Immature natural killer cell (primary cell): ENCODE measurements around the gene FBP2. TPM values are rescaled to one million over a fixed set of nuclear protein-coding genes. Genes with fewer than 3 reads are reported as not detected.
A peak's percentile ranks its signal among the peaks of the same experiment; 100 is the strongest.
"Not testable (repeated sequence)": the region's sequence is repeated elsewhere in the genome, so short reads cannot be mapped to it uniquely, and the experiment has no call there.

ENCODE experiments used
- DNase-seq, 3 donors: peaks; one replicate each; pipeline ENCODE4 v3.0.0; 2022; ENCODE audit warnings: mixed read lengths in 1 of 3
- H3K27ac Mint-ChIP-seq, 6 donors: one replicate each; pipeline ENCODE4 v1.8.0; 2020; ENCODE audit warnings: mixed read lengths in 6 of 6, mild to moderate bottlenecking in 5 of 6, inconsistent platforms in 4 of 6, moderate library complexity in 3 of 6
- H3K27me3 Mint-ChIP-seq, 3 donors: one replicate each; pipeline ENCODE4 v1.8.0; 2020 to 2021; ENCODE audit warnings: low read depth in 3 of 3, mild to moderate bottlenecking in 3 of 3, mixed read lengths in 3 of 3, moderate library complexity in 3 of 3, inconsistent platforms in 1 of 3
- H3K36me3 Mint-ChIP-seq, 3 donors: one replicate each; pipeline ENCODE4 v1.8.0; 2020; ENCODE audit warnings: mixed read lengths in 3 of 3, inconsistent platforms in 2 of 3, mild to moderate bottlenecking in 2 of 3
- H3K4me1 Mint-ChIP-seq, 2 donors: one replicate each; pipeline ENCODE4 v1.8.0; 2020; ENCODE audit warnings: inconsistent platforms in 2 of 2, mild to moderate bottlenecking in 2 of 2, mixed read lengths in 2 of 2, moderate library complexity in 1 of 2
- H3K4me3 Mint-ChIP-seq, 5 donors: one replicate each; pipeline ENCODE4 v1.8.0; 2020; ENCODE audit warnings: mild to moderate bottlenecking in 5 of 5, mixed read lengths in 5 of 5, inconsistent platforms in 3 of 5, moderate library complexity in 3 of 5
- H3K9me3 Mint-ChIP-seq, 6 donors: one replicate each; pipeline ENCODE4 v1.8.0; 2020; ENCODE audit warnings: mild to moderate bottlenecking in 6 of 6, mixed read lengths in 6 of 6, inconsistent platforms in 4 of 6, moderate library complexity in 3 of 6
- polyA plus RNA-seq, 3 donors: library from polyadenylated mRNA; unstranded; fragments of 300-500 nt; fragmentation: Illumina TruSeq; gene quantifications; one replicate each; pipeline ENCODE4 v1.2.3, GENCODE V29; 2021

FBP2 gene
- polyA plus RNA-seq, 3 donors from 2014 or later, result not detected

GRCh38 chr9:94567271-94567670, 26.4 kb downstream of the FBP2 start:
- H3K27ac Mint-ChIP-seq, result no peak overlapping the region
- no peak overlapping the region for H3K4me3 Mint-ChIP-seq
- no peak for DNase-seq
- no peaks in the 10 kb centered on the region for H3K36me3 Mint-ChIP-seq
- H3K4me1 Mint-ChIP-seq, result no peaks in the 10 kb centered on the region
- no peaks in the 10 kb centered on the region for H3K9me3 Mint-ChIP-seq
- H3K27me3 Mint-ChIP-seq, result peaks cover 2 to 7% (median 2%) of the 10 kb centered on the region in 3 donors

- no peaks in the 10 kb centered on the region for H3K4me1 Mint-ChIP-seq
- H3K36me3 Mint-ChIP-seq, result no peaks in the 10 kb centered on the region
- H3K9me3 Mint-ChIP-seq, result no peaks in the 10 kb centered on the region
- H3K27me3 Mint-ChIP-seq, result peaks cover 2 to 7% (median 3%) of the 10 kb centered on the region in 3 donors
- DNase-seq, result no peak
- H3K4me3 Mint-ChIP-seq, result no peak overlapping the region
- no peak overlapping the region for H3K27ac Mint-ChIP-seq
Observed at GRCh38 chr9:94566550-94566949, 27.1 kb downstream of the FBP2 start.

GRCh38 chr9:94564279-94564678, 29.3 kb downstream of the FBP2 start:
- H3K36me3 Mint-ChIP-seq, H3K27ac Mint-ChIP-seq, H3K4me3 Mint-ChIP-seq, H3K27me3 Mint-ChIP-seq, H3K4me1 Mint-ChIP-seq, DNase-seq, H3K9me3 Mint-ChIP-seq: not testable (repeated sequence)

DNA sequence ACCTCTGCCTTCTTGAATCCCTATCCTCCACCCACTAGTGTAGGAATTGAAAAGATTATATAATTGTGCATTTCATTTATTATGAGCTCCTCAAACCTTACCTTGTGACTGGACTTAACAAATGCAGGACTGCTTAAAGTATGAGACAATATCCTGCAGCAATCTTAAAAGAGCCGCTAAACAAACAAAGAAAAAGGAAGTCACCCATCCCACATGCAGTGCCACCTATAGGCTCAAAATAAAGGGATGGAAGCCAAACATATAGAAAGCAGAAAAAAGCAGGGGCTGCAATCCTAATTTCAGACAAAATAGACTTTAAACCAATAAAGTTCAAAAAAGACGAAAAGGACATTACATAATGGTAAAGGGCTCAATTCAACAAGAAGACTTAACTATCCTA, 30.1 kb downstream of the FBP2 start:
- H3K4me1 Mint-ChIP-seq, result no peaks in the 10 kb centered on the region
- no peak overlapping the region for H3K4me3 Mint-ChIP-seq
- no peaks in the 10 kb centered on the region for H3K9me3 Mint-ChIP-seq
- DNase-seq, result no peak
- peaks cover 0 to 8% (median under 1%) of the 10 kb centered on the region in 3 donors for H3K27me3 Mint-ChIP-seq
- H3K36me3 Mint-ChIP-seq, result no peaks in the 10 kb centered on the region
- H3K27ac Mint-ChIP-seq, result no peak overlapping the region

DNA sequence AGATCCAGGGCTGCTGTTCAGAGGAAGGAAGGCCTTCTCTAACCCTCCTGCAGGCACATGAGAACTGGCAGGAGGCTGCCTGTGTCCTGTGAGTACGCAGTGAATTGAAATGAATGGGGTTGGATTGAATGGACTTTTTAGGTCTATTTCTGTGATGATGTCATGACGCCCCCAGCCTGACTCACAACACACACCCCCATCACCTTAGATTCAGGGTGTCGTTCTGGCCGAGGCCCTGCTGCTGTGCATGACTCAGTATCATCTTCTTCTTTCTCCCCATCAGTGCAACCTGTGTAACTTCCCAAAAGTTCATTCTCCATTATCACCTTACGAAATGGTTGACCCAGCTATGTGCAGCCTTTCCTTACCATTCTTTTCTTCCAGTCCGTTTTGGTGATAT, 33.4 kb downstream of the FBP2 start:
- no peak for DNase-seq
- no peaks in the 10 kb centered on the region for H3K4me1 Mint-ChIP-seq
- H3K36me3 Mint-ChIP-seq, result no peaks in the 10 kb centered on the region
- H3K9me3 Mint-ChIP-seq, result no peaks in the 10 kb centered on the region
- H3K27ac Mint-ChIP-seq, result no peak overlapping the region
- H3K4me3 Mint-ChIP-seq, result no peak overlapping the region
- H3K27me3 Mint-ChIP-seq, result peaks cover 2 to 8% (median 3%) of the 10 kb centered on the region in 3 donors

- Mint-ChIP-seq H3K27ac (no peak overlapping the region), H3K36me3 (no peaks in the 10 kb centered on the region), H3K9me3 (no peaks in the 10 kb centered on the region), H3K4me1 (no peaks in the 10 kb centered on the region), H3K27me3 (peaks cover 6 to 9% (median 8%) of the 10 kb centered on the region in 3 donors), H3K4me3 (no peak overlapping the region)
- DNase-seq, result no peak
Observed at GRCh38 chr9:94557376-94557775, 36.2 kb downstream of the FBP2 start.

- no peaks in the 10 kb centered on the region for H3K4me1 Mint-ChIP-seq
- DNase-seq, result peak in 2 of 3 donors; percentile 6 to 34
- no peak within 1 kb of the TSS for H3K4me3 Mint-ChIP-seq
- H3K36me3 Mint-ChIP-seq, result no peaks in the 10 kb centered on the region
- no peaks in the 10 kb centered on the region for H3K9me3 Mint-ChIP-seq
- H3K27me3 Mint-ChIP-seq, result peaks cover 2 to 10% (median 9%) of the 10 kb centered on the region in 3 donors
- H3K27ac Mint-ChIP-seq, result no peak within 1 kb of the TSS
Observed at GRCh38 chr9:94554439-94555331, 38.9 kb downstream of the FBP2 start, which contains the start of gene PCAT7. PCAT7 (plus strand) TSS chr9:94555083.

- Mint-ChIP-seq H3K4me3 (no peak overlapping the region), H3K27ac (no peak overlapping the region), H3K36me3 (no peaks in the 10 kb centered on the region), H3K9me3 (no peaks in the 10 kb centered on the region), H3K27me3 (peaks cover 2 to 10% (median 9%) of the 10 kb centered on the region in 3 donors), H3K4me1 (no peaks in the 10 kb centered on the region)
- DNase-seq, result no peak
Observed at GRCh38 chr9:94554078-94554438, 39.6 kb downstream of the FBP2 start.

DNA sequence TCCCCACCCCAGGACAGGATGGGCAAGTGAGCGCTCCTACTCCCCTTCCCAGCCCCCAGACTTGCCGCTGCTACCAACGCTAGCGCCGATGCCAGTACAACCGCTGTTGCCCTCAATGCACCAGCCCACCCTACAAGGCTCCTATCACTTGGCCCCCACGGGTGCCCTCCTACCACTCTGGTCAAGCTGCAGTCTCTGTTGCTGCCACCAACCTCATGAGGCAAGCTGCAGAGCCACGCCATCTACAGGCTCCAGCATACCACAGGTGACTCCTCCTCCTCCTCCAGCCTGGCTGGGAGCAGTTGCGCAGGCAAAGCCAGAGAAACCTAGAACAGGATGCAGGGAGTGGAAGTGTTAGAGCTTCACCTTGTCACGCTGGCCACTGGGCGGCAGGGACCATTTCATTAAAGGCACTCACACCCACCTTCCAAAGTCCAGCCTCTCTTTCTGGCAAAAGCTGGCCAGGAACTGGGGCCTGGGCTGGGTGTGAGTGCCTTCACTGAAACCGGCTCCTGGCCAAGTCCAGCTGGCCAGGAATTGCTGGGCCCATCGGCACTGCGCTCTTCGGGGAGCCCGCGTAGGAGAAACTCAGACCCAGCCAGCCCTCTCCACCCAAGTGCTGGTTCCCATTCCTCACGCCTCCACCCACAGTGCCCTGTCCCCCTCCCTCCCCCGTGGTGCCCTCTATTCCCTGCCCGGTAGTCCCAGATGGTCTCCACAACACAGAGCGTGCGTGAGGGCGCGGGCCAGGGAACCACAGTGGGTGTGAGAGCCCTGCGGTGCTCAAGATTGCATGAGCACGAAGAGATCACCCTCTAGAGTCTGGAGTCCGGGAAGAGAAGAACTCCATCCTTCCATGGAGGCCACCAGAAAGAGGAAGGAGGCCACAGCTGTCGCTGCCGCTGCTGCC, 40.3 kb downstream of the FBP2 start:
- H3K36me3 Mint-ChIP-seq, result no peaks in the 10 kb centered on the region
- H3K9me3 Mint-ChIP-seq, result no peaks in the 10 kb centered on the region
- no peak overlapping the region for H3K4me3 Mint-ChIP-seq
- peaks cover 2 to 10% (median 7%) of the 10 kb centered on the region in 3 donors for H3K27me3 Mint-ChIP-seq
- H3K27ac Mint-ChIP-seq, result no peak overlapping the region
- H3K4me1 Mint-ChIP-seq, result no peaks in the 10 kb centered on the region
- DNase-seq, result no peak

DNA sequence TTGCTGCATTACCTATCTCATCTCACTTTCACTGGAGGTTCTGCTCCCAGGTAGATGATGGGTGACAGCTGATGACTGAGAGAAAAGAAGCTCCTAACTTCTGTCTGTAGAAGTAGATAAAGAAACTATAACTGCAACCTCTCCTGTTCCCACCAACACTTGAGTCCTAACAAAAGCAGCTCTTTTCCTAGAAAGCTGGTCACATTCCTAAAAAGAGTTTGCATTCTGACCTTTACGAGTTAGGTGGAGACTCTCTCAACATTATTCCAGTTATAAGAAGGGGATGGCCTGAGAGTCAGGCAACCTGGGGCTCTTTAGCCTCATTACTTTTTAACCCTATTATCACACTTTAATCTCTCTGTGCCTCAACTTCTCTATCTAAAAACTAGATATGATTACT, 47.7 kb downstream of the FBP2 start:
- Mint-ChIP-seq H3K27ac (no peak overlapping the region), H3K27me3 (peaks cover 0 to 14% (median 2%) of the 10 kb centered on the region in 3 donors), H3K36me3 (no peaks in the 10 kb centered on the region), H3K4me1 (no peaks in the 10 kb centered on the region), H3K9me3 (no peaks in the 10 kb centered on the region), H3K4me3 (no peak overlapping the region)
- no peak for DNase-seq

DNA sequence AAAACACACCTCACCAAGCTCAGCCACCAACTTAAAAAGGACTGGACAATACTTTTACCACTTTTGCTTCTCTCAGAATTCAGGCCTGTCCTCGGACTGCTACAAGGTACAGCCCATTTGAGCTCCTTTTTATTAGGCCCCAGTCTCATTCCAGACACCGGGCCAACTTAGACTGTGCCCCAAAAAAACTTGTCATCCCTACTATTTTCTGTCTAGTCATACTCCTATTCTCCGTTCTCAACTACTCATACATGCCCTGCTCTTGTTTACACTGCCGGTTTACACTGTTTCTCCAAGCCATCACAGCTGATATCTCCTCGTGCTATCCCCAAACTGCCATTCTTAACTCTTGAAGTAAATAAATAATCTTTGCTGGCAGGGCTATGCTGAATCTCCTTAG, 49.3 kb downstream of the FBP2 start:
- DNase-seq, H3K4me3 Mint-ChIP-seq, H3K4me1 Mint-ChIP-seq, H3K36me3 Mint-ChIP-seq, H3K27ac Mint-ChIP-seq, H3K9me3 Mint-ChIP-seq: not testable (repeated sequence)
- H3K27me3 Mint-ChIP-seq, result peaks cover 0 to 15% (median 1%) of the 10 kb centered on the region in 3 donors

DNA sequence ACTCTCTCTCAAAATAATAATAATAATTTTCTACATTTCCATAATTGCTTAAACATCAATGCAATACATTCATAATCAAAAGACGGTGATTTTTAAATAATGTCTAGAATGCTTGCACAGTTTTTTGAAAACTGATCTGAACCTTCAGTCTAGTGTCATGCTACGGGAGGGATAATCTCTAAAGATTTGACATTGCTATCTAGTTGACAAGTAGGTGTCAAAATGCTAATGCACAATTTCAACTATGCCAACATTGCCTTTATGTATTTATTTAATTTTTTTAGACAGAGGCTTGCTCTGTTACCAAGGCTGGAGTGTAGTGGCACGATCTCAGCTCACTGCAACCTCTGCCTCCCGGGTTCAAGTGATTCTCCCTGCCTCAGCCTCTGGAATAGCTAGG, 54.7 kb downstream of the FBP2 start:
- no peaks in the 10 kb centered on the region for H3K9me3 Mint-ChIP-seq
- no peaks in the 10 kb centered on the region for H3K4me1 Mint-ChIP-seq
- DNase-seq, result no peak
- no peak overlapping the region for H3K27ac Mint-ChIP-seq
- H3K27me3 Mint-ChIP-seq, result peaks cover 1 to 9% (median 2%) of the 10 kb centered on the region in 3 donors
- no peak overlapping the region for H3K4me3 Mint-ChIP-seq
- H3K36me3 Mint-ChIP-seq, result no peaks in the 10 kb centered on the region

DNA sequence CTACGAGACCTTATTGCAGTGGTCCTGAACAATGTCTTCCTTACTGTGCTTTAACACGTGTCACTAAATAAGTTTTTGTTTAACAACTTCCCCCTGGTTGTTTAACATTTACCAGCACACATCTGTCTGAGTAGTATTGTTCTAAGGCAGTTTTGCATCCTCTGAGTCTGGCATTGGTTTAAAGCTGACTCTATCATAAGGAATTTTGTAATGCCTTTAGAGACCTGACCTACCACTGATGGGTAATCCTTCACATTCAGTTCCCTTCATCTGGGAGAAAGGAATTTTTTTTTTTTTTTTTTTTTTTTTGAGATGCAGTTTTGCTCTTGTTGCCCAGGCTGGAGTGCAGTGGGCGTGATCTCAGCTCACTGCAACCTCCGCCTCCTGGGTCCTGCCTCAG, 58.7 kb downstream of the FBP2 start:
- no peak overlapping the region for H3K4me3 Mint-ChIP-seq
- no peaks in the 10 kb centered on the region for H3K4me1 Mint-ChIP-seq
- H3K9me3 Mint-ChIP-seq, result no peaks in the 10 kb centered on the region
- no peaks in the 10 kb centered on the region for H3K36me3 Mint-ChIP-seq
- DNase-seq, result no peak
- no peak overlapping the region for H3K27ac Mint-ChIP-seq
- peaks cover 3 to 7% (median 4%) of the 10 kb centered on the region in 3 donors for H3K27me3 Mint-ChIP-seq

GRCh38 chr9:94533601-94534000, 60.0 kb downstream of the FBP2 start:
- Mint-ChIP-seq H3K36me3 (no peaks in the 10 kb centered on the region), H3K27ac (no peak overlapping the region), H3K9me3 (no peaks in the 10 kb centered on the region), H3K27me3 (peaks cover 2 to 5% (median 4%) of the 10 kb centered on the region in 3 donors), H3K4me1 (no peaks in the 10 kb centered on the region), H3K4me3 (no peak overlapping the region)
- no peak for DNase-seq
